PFSK-1 (cell line): ENCODE measurements around the gene ZDHHC9.

ENCODE experiments used
- FOXP2 ChIP-seq: optimal IDR thresholded peaks from 2 replicates; pipeline ENCODE3; 2011; ENCODE audit warnings: borderline replicate concordance, control low read depth, inconsistent platforms; ENCODE audit not compliant: insufficient read depth; ENCODE audit errors: extremely low read length, extremely low read depth
- POLR2AphosphoS5 ChIP-seq: IDR thresholded peaks from 2 replicates; pipeline ENCODE4 v1.6.1; 2012; ENCODE audit warnings: low read depth, mild to moderate bottlenecking, control low read depth, low read length, moderate library complexity
- REST ChIP-seq, 2 experiments: IDR thresholded peaks; 2 replicates each; pipeline versions ENCODE4 v1.6.1 to v1.8.0; 2011 to 2012; ENCODE audit warnings: low read depth in 2 of 2, low read length in 2 of 2, control low read depth in 1 of 2, inconsistent platforms in 1 of 2, mild to moderate bottlenecking in 1 of 2, moderate library complexity in 1 of 2; ENCODE audit not compliant: insufficient read depth in 1 of 2
- SIN3A ChIP-seq: IDR thresholded peaks from 2 replicates; pipeline ENCODE4 v1.6.1; 2012; ENCODE audit warnings: mild to moderate bottlenecking, low read length, moderate library complexity, borderline replicate concordance; ENCODE audit not compliant: insufficient read depth
- TAF1 ChIP-seq: IDR thresholded peaks from 2 replicates; pipeline ENCODE4 v1.6.1; 2012; ENCODE audit warnings: low read length, control low read depth, borderline replicate concordance; ENCODE audit not compliant: insufficient read depth

Gene ZDHHC9

GRCh38 chrX:129792586-129793291 lies 50.9 kb downstream of the ZDHHC9 start:
- no peak for TF ChIP-seq REST (IDR thresholded peaks at IDR 0.05; ENCODE audit: insufficient read depth in 1 of 2, low read depth in 2 of 2, low read length in 2 of 2)
- TF ChIP-seq POLR2AphosphoS5: no peak
- no peak for TF ChIP-seq SIN3A
- TF ChIP-seq TAF1: no peak
- no peak for TF ChIP-seq FOXP2

GRCh38 chrX:129791961-129792570 lies 51.6 kb downstream of the ZDHHC9 start:
- TF ChIP-seq SIN3A: no peak
- TF ChIP-seq FOXP2: no peak
- TF ChIP-seq REST (IDR thresholded peaks at IDR 0.05; ENCODE audit: insufficient read depth in 1 of 2, low read depth in 2 of 2, low read length in 2 of 2): no peak
- TF ChIP-seq POLR2AphosphoS5: no peak
- TF ChIP-seq TAF1: no peak

- TF ChIP-seq FOXP2 (no peak), TAF1 (no peak), POLR2AphosphoS5 (no peak), SIN3A (no peak), REST (IDR thresholded peaks at IDR 0.05; ENCODE audit: insufficient read depth in 1 of 2, low read depth in 2 of 2, low read length in 2 of 2) (no peak)
Observed at GRCh38 chrX:129791336-129791735, 52.4 kb downstream of the ZDHHC9 start.

- no peak for TF ChIP-seq FOXP2
- TF ChIP-seq SIN3A: no peak
- no peak for TF ChIP-seq REST (IDR thresholded peaks at IDR 0.05; ENCODE audit: insufficient read depth in 1 of 2, low read depth in 2 of 2, low read length in 2 of 2)
- no peak for TF ChIP-seq TAF1
- no peak for TF ChIP-seq POLR2AphosphoS5
Observed at GRCh38 chrX:129790808-129791207, 52.9 kb downstream of the ZDHHC9 start.

GRCh38 chrX:129790146-129790545 lies 53.5 kb downstream of the ZDHHC9 start:
- TF ChIP-seq SIN3A (no peak), POLR2AphosphoS5 (no peak), REST (IDR thresholded peaks at IDR 0.05; ENCODE audit: insufficient read depth in 1 of 2, low read depth in 2 of 2, low read length in 2 of 2) (no peak), TAF1 (no peak)
